GM23338 (cell line): ENCODE results near the gene NHSL1. TPM values are rescaled to one million over a fixed set of nuclear protein-coding genes. Genes with fewer than 3 reads are reported as not detected.

Source experiments
- ATAC-seq: fragments of 200-7000 bp; cut with Tn5 transposase; 3 replicates; pipeline ENCODE4 v1.9.1; 2020
- DNase-seq: peaks from one replicate; pipeline ENCODE4 v3.0.0-alpha.2; 2015; ENCODE audit warnings: low spot score
- H2AFZ ChIP-seq: fragments of 200-600 bp; sonication (generic); 2 replicates; pipeline ENCODE4 v1.8.0; 2016; ENCODE audit warnings: antibody characterized with exemption, mild to moderate bottlenecking, moderate library complexity
- H3F3A ChIP-seq: fragments of 200-600 bp; sonication (generic); replicated peaks from 2 replicates; pipeline ENCODE4 v1.8.0; 2017; ENCODE audit warnings: antibody characterized with exemption, mixed run types, low read depth
- H3K27ac ChIP-seq: fragments of 200-600 bp; sonication (generic); 2 replicates; pipeline ENCODE4 v1.6.1; 2016; ENCODE audit warnings: low read depth
- H3K27me3 ChIP-seq: fragments of 200-600 bp; sonication (generic); 2 replicates; pipeline ENCODE4 v1.8.0; 2016; ENCODE audit warnings: mild to moderate bottlenecking, mixed run types, moderate library complexity; ENCODE audit not compliant: insufficient read depth
- H3K36me3 ChIP-seq: fragments of 200-600 bp; sonication (generic); 2 replicates; pipeline ENCODE4 v1.8.0; 2016; ENCODE audit warnings: mild to moderate bottlenecking; ENCODE audit not compliant: insufficient read depth
- H3K4me1 ChIP-seq: fragments of 200-600 bp; sonication (generic); 2 replicates; pipeline ENCODE4 v1.8.0; 2016; ENCODE audit warnings: mild to moderate bottlenecking, moderate library complexity; ENCODE audit not compliant: insufficient read depth
- H3K4me2 ChIP-seq: fragments of 200-600 bp; sonication (generic); 2 replicates; pipeline ENCODE4 v1.7.1; 2017; ENCODE audit warnings: mixed run types
- H3K4me3 ChIP-seq: fragments of 200-600 bp; sonication (generic); 2 replicates; pipeline ENCODE4 v1.6.1; 2016; ENCODE audit warnings: mixed run types
- H3K79me2 ChIP-seq: fragments of 200-600 bp; sonication (generic); replicated peaks from 2 replicates; pipeline ENCODE4 v1.8.0; 2017; ENCODE audit warnings: mild to moderate bottlenecking; ENCODE audit not compliant: insufficient read depth
- H3K9me2 ChIP-seq: fragments of 200-600 bp; sonication (generic); 2 replicates; pipeline ENCODE4 v1.8.0; 2017; ENCODE audit not compliant: insufficient read depth
- H4K20me1 ChIP-seq: fragments of 200-600 bp; sonication (generic); replicated peaks from 2 replicates; pipeline ENCODE4 v1.8.0; 2017; ENCODE audit warnings: mild to moderate bottlenecking; ENCODE audit not compliant: insufficient read depth
- H3K27ac Mint-ChIP-seq: 2 replicates; pipeline ENCODE4 v1.8.0; 2020; ENCODE audit warnings: inconsistent platforms, mild to moderate bottlenecking, moderate library complexity, mixed read lengths
- H3K27me3 Mint-ChIP-seq: 3 replicates; pipeline ENCODE4 v1.8.0; 2022; ENCODE audit warnings: low read depth, mild to moderate bottlenecking, moderate library complexity, mixed read lengths, inconsistent platforms; ENCODE audit not compliant: insufficient read depth, poor library complexity
- H3K36me3 Mint-ChIP-seq: 3 replicates; pipeline ENCODE4 v1.8.0; 2021; ENCODE audit warnings: low read depth, mild to moderate bottlenecking, inconsistent platforms, moderate library complexity, mixed read lengths
- H3K4me1 Mint-ChIP-seq: 3 replicates; pipeline ENCODE4 v1.8.0; 2020; ENCODE audit warnings: mild to moderate bottlenecking, inconsistent platforms, mixed read lengths
- H3K4me3 Mint-ChIP-seq: 3 replicates; pipeline ENCODE4 v1.8.0; 2021; ENCODE audit warnings: moderate library complexity, mild to moderate bottlenecking, inconsistent platforms, mixed read lengths
- H3K9me3 Mint-ChIP-seq: 3 replicates; pipeline ENCODE4 v1.8.0; 2020; ENCODE audit warnings: moderate library complexity, mild to moderate bottlenecking, inconsistent platforms, mixed read lengths
- CREB1 ChIP-seq: fragments of 250-450 bp; sonication (Bioruptor Pico); IDR thresholded peaks from 2 replicates; pipeline ENCODE4 v1.5.0; 2020; ENCODE audit warnings: low read depth, mild to moderate bottlenecking, moderate library complexity
- CTCF ChIP-seq, 2 experiments: fragments of 200-600 bp in 1 of 2; sonication (generic) in 1 of 2; conservative IDR thresholded peaks; 2 replicates each; pipeline versions ENCODE4 v1.5.1 to v1.6.1; 2016 to 2017; ENCODE audit warnings: antibody characterized with exemption in 2 of 2, low read depth in 2 of 2, mild to moderate bottlenecking in 2 of 2, moderate library complexity in 1 of 2
- ETS1 ChIP-seq: IDR thresholded peaks from 2 replicates; pipeline ENCODE4 v1.6.1; 2016; ENCODE audit warnings: antibody characterized with exemption
- EZH2 ChIP-seq: fragments of 200-600 bp; sonication (generic); IDR thresholded peaks from one replicate; pipeline ENCODE4 v1.8.0; 2017; ENCODE audit warnings: antibody characterized with exemption, mild to moderate bottlenecking, low read depth; ENCODE audit not compliant: unreplicated experiment
- EZH2phosphoT487 ChIP-seq: fragments of 200-600 bp; sonication (generic); IDR thresholded peaks from one replicate; pipeline ENCODE4 v1.8.1; 2018; ENCODE audit warnings: antibody characterized with exemption; ENCODE audit not compliant: unreplicated experiment
- JUNB ChIP-seq: IDR thresholded peaks from one replicate; pipeline ENCODE4 v1.6.1; 2016; ENCODE audit warnings: antibody characterized with exemption; ENCODE audit not compliant: unreplicated experiment
- NANOG ChIP-seq: IDR thresholded peaks from 2 replicates; pipeline ENCODE4 v1.6.1; 2016; ENCODE audit warnings: antibody characterized with exemption, borderline replicate concordance
- POLR2AphosphoS5 ChIP-seq: IDR thresholded peaks from 2 replicates; pipeline ENCODE4 v1.6.1; 2016; ENCODE audit warnings: antibody characterized with exemption, low read depth
- REST ChIP-seq: IDR thresholded peaks from one replicate; pipeline ENCODE4 v1.6.1; 2018; ENCODE audit warnings: antibody characterized with exemption; ENCODE audit not compliant: unreplicated experiment
- STAT1 ChIP-seq: IDR thresholded peaks from one replicate; pipeline ENCODE4 v1.6.1; 2016; ENCODE audit warnings: antibody characterized with exemption; ENCODE audit not compliant: unreplicated experiment
- ZNF114 ChIP-seq: fragments of 250-450 bp; sonication (Bioruptor Pico); IDR thresholded peaks from 2 replicates; pipeline ENCODE4 v1.5.0; 2020; ENCODE audit warnings: mild to moderate bottlenecking, moderate library complexity
- ZNF331 ChIP-seq: fragments of 250-450 bp; sonication (Bioruptor Pico); IDR thresholded peaks from 2 replicates; pipeline ENCODE4 v1.5.0; 2020; ENCODE audit warnings: low read depth, mild to moderate bottlenecking, moderate library complexity
- ZNF462 ChIP-seq: fragments of 250-450 bp; sonication (Bioruptor Pico); IDR thresholded peaks from 2 replicates; pipeline ENCODE4 v1.5.0; 2020; ENCODE audit warnings: mild to moderate bottlenecking, moderate library complexity
- polyA plus RNA-seq: library from polyadenylated mRNA; unstranded; fragments of >200 nt; fragmentation: Nextera tagmentation; extraction: Ambion mirVana; gene quantifications from 2 replicates; pipeline ENCODE4 v1.2.1, GENCODE V29; 2016
- total RNA-seq: library from RNA; depleted of rRNA; stranded (reverse); fragments of >200 nt; shearing (Covaris generic); gene quantifications from 2 replicates; pipeline ENCODE4 v1.2.3, GENCODE V29; 2014

The NHSL1 gene
- total and polyA plus RNA-seq, 2 experiments from 2014 or later = 11.2 to 24.5 TPM

GRCh38 chr6:138525355-138525754 is 26.1 kb upstream of the NHSL1 start:
- H3K27me3 Mint-ChIP-seq = peaks cover 1% of the 10 kb centered on the region
- Histone ChIP-seq H3K79me2 (peaks cover 3% of the 10 kb centered on the region), H3K27ac (no peak overlapping the region), H3K9me2 (no peaks in the 10 kb centered on the region), H3K27me3 (no peaks in the 10 kb centered on the region), H2AFZ (no peak overlapping the region), H3K4me2 (no peak overlapping the region), H3K36me3 (no peaks in the 10 kb centered on the region), H4K20me1 (no peaks in the 10 kb centered on the region), H3K4me1 (peaks cover 54% of the 10 kb centered on the region), H3K4me3 (no peak overlapping the region), H3F3A (no peaks in the 10 kb centered on the region)
- no peak for TF ChIP-seq POLR2AphosphoS5
- TF ChIP-seq ZNF331 (CRISPR knock-in tag) = no peak
- no peak for TF ChIP-seq EZH2phosphoT487
- TF ChIP-seq STAT1 = no peak
- no peak for TF ChIP-seq EZH2
- TF ChIP-seq ETS1 = no peak
- TF ChIP-seq CTCF (conservative IDR thresholded peaks at IDR 0.05; ENCODE audit: low read depth in 2 of 2) = no peak
- no peak for TF ChIP-seq NANOG
- no peak for TF ChIP-seq CREB1 (CRISPR knock-in tag)
- no peak for TF ChIP-seq ZNF114 (CRISPR knock-in tag)
- no peak for TF ChIP-seq ZNF462 (CRISPR knock-in tag)
- TF ChIP-seq JUNB = no peak
- no peak for TF ChIP-seq REST
- H3K27ac Mint-ChIP-seq = no peak overlapping the region
- no peak overlapping the region for H3K4me3 Mint-ChIP-seq
- ATAC-seq (no peak), DNase-seq (no peak)
- peaks cover 2% of the 10 kb centered on the region; the same call in 1 of the 3 replicates for H3K36me3 Mint-ChIP-seq
- peaks cover 51% of the 10 kb centered on the region for H3K4me1 Mint-ChIP-seq
- no peaks in the 10 kb centered on the region for H3K9me3 Mint-ChIP-seq
